Tibial nerve (tissue), 4 donors: ENCODE data around the gene VPS72.

ENCODE experiments used
- CTCF ChIP-seq, 5 experiments: fragments of 200-600 bp in 3 of 5; fragments of 450-650 bp in 2 of 5; sonication (generic) in 3 of 5; IDR thresholded peaks; one replicate each; pipeline ENCODE4 v1.5.1; 2016 to 2019; ENCODE audit warnings: antibody characterized with exemption in 5 of 5, mild to moderate bottlenecking in 3 of 5, moderate library complexity in 2 of 5
- EP300 ChIP-seq, 2 donors: sonication (generic); formaldehyde crosslinking; IDR thresholded peaks; one replicate each; pipeline ENCODE4 v1.6.1; 2017; ENCODE audit warnings: antibody characterized with exemption in 2 of 2, mild to moderate bottlenecking in 1 of 2
- POLR2A ChIP-seq, 2 donors: fragments of 450-650 bp; IDR thresholded peaks; one replicate each; pipeline ENCODE4 v1.6.1; 2017; ENCODE audit warnings: antibody characterized with exemption in 2 of 2, mild to moderate bottlenecking in 2 of 2, moderate library complexity in 2 of 2

DNA sequence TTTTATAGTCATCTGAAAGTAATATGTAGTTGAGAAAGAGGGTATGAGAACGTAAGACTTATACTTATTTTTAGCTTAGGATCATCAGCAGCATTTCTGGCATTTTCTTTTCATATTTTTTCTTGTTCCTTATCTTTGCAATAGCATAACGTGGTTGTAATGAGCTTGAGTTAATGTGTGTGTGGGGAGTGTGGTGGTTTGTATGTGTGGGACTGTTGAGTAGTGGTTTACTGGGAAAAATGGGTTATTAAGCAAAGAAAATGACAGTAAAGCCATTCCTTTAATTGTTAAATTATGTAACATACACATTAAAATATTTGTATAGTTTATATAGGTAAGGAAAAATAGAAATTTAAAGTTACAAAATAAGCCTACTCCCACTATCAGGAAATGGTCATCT, 23.6 kb upstream of the VPS72 start:
- TF ChIP-seq CTCF (IDR thresholded peaks at IDR 0.05): no peak
- no peak for TF ChIP-seq POLR2A (IDR thresholded peaks at IDR 0.05)
- TF ChIP-seq EP300 (IDR thresholded peaks at IDR 0.05): no peak
